Measurements from ENCODE around the gene ACACB. TPM values are rescaled to one million over a fixed set of nuclear protein-coding genes. Genes with fewer than 3 reads are reported as not detected.

The ACACB gene
- total RNA-seq, 1 experiment from 2014 or later: 6.6 TPM

DNA sequence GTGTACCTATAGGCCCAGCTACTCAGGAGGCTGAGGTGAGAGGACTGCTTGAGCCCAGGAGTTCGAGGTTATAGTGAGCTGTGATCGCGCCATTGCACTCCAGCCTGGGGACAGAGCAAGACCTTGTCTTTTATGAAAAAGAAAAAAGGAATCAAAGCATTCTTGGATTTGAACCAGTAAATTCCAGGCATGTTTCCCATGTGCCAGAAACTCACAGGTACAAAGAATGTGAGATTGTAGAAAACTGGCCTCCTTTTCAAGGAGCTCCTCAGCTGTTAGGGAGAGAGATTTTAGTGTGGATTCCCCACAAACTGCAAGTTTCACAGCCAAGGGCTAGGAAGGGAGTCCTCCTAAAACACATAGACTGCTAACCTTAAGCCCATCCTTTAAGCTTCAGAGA, 97.7 kb downstream of the ACACB start:
- no peak for DNase-seq (ENCODE audit: low read depth)

DNA sequence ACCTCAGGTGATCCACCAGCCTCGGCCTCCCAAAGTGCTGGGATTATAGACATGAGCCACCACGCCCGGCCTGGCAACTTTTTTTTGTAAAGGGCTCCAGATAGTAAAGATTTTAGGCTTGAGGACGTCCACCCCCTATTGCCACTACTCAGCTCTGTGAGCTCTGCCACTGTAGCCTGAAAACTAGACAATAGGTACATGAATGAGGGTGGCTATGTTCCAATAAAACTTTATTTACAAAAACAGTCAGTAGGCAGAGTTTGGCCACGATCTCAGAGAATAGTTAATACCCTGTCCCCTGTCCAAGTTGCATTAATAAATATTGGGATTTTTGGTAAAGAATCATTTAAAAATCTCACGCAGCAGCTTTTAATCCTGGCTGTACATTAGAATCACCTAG, 102.6 kb downstream of the ACACB start:
- DNase-seq (ENCODE audit: low read depth): no peak

DNA sequence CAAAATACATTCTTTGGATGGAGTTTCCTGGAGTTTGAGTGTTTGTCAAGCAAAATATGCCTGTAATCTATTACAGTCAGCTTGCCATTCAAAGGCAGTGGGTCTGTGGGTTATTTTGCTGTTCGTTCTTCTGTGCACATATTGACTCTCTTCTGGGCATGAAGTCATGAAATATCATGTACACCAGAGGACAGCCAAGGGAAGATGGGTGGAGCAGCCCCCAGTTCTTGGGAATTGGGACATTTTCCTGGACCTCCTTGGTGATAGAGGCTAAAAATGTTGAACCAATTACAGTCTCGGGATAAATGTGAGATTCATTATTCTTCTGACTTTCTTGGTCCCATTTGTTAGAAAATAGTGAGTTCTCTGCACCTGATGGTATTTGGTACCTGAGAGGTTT, 103.6 kb downstream of the ACACB start:
- no peak for DNase-seq (ENCODE audit: low read depth)

DNA sequence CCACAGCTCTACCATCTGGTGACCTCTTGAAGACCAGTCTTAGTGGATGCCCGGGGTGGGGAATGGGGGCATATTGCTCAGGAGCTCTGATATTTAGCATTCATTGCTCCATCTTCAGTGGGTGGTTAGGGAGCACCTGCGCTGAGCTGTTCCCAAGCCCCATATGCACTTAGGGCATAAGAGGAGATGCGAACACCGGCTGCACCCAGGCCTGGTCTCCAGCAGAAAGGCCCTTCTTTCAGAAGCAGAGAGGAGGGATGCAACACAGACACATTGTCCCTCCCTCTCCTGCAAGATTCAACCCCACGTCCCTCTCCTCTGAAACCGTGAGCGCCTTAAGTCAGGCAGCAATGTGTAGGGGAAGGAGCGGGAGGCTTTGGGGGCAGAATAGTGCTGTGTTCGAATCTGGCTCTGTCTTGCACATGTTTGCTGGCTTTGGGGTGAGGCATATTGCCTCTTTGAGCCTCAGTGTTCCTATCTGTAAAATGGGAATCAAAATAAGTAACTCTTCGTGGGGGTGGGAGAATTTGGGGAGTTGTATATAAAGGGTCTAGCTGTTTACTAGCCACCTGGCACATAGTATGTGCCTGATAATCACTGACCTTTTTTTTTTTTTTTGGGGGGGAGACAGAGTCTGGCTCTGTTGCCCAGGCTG, 105.0 kb downstream of the ACACB start:
- DNase-seq (ENCODE audit: low read depth): no peak

DNA sequence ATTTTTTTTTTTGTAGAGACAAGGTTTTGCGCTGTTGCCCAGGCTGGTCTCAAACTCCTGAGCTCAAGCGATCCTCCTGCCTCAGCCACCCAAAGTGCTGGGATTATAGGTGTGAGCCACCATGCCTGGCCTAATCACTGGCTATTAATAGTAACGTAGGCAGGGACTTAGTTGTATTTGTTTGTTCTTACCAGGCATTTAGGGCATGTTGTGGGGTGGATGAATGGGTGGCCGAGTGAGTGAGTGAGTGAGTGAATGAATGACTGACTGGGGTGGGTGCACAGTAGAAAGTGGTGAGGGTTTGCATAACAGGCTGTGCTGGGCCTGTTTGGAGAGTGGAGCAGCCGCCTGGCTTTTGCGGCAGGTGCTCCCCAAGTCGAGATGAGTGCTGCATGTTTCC, 105.7 kb downstream of the ACACB start:
- no peak for DNase-seq (ENCODE audit: low read depth)

DNA sequence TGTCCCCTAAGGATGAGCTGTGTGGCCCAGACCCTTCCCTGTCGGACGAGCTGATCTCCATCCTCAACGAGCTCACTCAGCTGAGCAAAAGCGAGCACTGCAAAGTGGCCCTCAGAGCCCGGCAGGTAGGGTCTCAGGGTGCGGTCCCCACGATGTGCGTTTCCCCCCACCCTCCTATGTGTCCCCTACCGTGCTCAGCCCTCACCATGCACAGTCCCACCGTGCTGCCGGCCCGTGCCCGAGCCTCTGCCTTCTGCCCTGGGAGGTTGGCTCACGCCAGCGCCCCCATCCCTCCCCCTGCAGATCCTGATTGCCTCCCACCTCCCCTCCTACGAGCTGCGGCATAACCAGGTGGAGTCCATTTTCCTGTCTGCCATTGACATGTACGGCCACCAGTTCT, 106.1 kb downstream of the ACACB start:
- DNase-seq (ENCODE audit: low read depth): no peak

DNA sequence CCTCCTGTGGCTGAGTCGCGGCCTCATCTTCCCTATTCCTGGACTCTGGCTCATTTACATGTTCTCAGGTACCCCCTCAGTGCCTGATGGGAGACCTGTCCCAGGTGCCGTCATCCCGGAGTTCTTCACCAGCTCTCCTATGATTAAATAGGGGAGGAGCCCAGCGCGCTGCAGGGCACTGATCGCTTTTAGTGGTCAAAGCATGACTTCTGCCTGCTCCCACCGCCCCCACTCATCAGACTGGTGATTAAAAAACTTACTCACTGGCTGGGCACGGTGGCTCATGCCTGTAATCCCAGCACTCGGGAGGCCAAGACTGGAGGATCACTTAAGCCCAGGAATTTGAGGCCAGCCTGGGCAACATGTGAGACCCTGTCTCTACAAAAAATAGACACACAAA, 106.8 kb downstream of the ACACB start:
- no peak for DNase-seq (ENCODE audit: low read depth)

DNA sequence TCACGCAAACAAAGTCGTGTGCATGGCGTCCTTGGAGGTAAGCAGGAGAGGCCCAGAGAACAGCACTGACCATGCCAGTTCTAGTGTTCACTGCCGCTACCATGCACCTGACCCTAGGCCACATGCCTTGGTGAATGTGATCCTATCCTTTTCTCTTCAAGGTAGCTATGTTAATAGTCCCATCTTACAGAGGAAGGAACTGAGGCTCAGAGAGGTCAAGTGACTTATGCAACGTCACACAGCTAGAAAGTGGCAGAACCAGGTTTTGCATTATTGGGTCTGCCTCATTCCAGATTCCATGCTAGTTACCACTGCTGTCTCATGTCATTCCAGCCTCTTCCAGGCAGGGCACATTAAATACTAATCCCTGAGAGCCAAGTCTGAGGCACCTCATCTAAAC, 107.5 kb downstream of the ACACB start:
- DNase-seq (ENCODE audit: low read depth): no peak

DNA sequence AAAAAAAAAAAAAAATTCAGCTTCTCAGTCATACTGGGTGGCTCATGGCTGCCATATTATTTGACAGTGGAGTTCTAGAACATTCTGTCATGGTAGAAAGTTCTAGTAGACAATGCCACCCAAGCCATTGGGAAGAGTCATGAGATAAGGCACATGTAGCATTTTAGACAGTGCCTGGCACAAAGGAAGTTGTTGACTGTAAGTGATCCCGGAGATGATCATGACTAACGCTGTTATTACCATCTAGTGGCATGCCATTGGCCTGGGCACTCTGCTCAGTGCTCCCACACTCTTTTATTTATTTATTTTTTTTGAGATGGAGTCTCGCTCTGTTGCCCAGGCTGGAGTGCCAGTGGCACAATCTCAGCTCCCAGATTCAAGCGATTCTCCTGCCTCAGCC, 112.3 kb downstream of the ACACB start:
- DNase-seq (ENCODE audit: low read depth): peak; percentile 8

DNA sequence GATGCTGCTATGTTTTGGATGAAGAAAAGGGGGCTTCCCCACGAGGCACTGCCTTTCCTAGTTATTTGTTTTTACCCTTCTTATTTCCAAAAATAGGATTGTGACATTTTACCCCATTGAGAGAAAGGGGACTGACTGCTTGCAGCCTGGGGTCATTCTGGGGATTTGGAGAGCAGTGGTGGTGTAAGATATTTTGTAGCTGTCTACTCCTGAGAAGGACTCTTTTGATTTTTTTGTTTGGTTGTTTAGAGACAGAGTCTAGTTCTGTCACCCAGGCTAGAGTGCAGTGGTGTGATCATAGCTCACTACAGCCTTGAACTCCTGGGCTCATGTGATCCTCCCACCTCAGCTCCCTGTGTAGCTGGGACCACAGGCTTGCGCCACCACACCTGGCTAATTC, 113.8 kb downstream of the ACACB start:
- DNase-seq (ENCODE audit: low read depth): no peak

DNA sequence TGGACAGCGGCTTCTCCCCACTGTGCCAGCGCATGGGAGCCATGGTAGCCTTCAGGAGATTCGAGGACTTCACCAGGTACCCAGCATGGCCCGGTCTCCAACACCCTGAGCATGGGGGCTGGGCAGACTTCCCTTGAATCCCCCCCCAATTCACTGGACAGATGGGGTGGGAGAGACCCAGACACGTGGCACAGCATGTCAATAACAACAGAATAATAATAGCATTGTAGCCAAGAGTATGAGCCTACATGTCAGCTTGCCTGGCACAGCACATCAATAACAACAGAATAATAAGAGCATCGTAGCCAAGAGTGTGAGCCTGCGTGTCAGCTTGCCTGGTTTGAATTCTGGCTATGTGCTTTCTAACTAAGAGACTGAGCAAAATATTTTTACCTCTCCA, 116.3 kb downstream of the ACACB start:
- DNase-seq (ENCODE audit: low read depth): no peak

DNA sequence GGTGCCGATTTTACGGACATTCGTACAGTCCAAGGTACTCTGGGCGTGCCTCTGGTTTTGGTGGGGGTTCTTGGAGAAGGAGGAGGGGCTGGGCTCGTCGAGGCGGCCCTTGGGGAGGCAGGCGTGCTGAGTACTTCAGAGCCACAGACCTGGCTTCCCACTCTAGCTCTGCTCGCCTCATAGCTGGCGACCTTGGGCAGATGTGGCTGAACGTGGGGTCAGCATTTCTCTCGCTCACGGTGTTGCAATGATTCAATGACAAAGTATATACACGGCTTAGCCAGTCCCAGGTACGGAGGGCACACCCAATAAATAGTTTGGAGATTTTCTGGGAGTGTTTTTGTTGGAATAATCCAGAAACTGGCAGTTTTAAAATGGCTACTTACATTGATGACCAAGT, 117.6 kb downstream of the ACACB start:
- no peak for DNase-seq (ENCODE audit: low read depth)

DNA sequence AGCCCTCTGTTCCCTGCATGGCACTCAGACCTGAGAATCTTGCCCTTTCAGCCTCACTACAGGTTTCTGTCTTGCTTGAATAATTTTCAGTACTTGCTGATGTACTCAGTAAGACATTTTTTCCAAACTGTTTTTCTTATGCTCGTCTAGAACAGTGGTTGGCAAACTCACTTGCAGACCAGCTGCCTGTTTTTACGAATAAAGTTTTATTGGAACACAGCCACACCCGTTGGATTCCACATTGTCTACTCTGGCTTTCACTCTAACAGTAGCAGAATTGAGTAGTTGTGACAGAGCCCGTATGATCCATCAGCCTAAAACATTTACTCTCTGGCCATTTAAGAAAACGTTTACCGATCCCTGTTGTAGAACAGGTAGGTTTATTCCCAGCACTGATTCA, 119.9 kb downstream of the ACACB start:
- DNase-seq (ENCODE audit: low read depth): no peak

DNA sequence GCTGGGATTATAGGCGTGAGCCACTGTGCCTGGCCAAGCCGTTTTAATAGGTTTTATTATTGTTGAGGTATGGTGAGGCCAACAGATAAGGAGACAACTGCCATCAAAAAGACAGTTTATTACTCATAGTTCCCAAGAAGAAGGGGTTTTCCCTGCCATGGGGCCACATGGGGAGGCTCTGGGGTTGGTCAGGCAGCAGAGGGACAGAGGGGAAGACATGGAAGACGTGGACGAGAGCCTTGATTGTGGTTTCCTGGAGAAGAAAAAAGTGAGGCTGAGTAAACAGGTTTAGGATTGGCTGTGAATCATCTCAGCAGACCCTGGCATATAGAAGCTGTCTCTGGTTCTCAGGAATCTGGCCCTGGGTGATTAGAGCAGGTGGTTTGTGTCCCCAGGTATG, 122.8 kb downstream of the ACACB start:
- DNase-seq (ENCODE audit: low read depth): peak; percentile 12

DNA sequence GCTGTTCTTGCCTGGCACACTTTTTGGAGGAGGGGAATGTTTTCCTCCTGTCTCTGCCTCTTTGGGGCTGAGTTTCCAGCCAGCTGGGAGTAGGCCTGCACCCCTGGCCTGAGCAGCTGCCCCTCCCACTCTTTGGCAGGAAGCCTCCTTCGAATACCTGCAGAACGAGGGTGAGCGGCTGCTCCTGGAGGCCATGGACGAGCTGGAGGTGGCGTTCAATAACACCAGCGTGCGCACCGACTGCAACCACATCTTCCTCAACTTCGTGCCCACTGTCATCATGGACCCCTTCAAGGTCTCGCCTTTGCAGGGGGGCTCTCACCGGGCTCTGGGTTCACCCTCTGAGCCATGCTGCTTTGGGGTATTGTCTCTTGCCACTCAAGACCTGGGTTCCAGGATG, 123.3 kb downstream of the ACACB start:
- no peak for DNase-seq (ENCODE audit: low read depth)

DNA sequence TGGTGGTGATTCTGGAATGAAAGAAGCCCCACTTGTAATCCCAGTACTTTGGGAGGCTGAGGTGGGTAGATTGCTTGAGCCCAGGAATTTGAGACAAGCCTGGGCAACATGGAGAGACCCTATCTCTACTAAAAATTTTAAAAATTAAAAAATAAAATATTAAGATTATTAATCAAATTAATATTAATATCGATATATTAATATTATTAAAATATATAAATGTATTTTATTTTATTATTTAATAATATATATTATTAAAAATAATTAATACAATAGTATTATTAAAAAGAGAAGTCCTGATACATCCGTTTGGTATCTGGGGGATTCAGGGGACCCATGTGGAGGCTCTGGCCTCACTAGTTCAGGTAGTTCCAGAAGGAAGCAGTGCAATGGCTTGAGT, 124.0 kb downstream of the ACACB start:
- DNase-seq (ENCODE audit: low read depth): no peak

DNA sequence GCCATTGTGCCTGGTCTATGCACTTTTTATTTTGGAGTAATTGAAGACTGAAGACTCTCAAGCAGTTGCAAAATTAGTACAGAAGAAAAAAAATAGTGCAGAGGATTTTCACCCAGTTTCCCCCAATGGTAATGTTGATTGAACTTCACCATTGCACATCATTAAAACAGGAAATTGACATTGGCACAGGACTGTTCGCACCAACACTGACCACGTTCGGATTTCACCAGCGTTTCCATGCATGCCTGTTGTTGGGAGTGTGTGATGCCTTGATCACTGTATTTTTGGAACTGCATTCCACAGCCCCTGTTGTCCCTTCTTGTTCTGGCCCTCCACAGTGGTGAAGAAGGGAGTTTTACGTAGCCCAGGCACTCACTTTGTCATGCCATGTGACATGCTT, 125.5 kb downstream of the ACACB start:
- DNase-seq (ENCODE audit: low read depth): no peak

DNA sequence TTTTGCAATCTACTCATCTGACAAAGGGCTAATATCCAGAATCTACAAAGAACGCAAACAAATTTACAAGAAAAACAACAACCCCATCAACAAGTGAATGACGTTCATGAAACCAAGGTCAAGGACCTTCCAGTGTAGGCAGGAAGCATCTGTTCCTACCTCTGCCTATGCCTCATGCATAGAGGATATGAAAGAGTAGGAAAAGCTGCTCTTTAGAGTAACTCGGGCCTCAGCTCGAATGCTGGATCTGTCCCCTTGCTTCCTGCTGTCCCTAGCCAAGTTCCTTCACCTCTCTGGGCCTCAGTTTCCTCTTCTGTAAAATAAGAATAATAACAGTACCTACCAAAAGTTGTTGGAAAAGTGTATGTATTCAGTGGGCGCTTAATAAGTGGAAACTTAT, 127.7 kb downstream of the ACACB start:
- no peak for DNase-seq (ENCODE audit: low read depth)

DNA sequence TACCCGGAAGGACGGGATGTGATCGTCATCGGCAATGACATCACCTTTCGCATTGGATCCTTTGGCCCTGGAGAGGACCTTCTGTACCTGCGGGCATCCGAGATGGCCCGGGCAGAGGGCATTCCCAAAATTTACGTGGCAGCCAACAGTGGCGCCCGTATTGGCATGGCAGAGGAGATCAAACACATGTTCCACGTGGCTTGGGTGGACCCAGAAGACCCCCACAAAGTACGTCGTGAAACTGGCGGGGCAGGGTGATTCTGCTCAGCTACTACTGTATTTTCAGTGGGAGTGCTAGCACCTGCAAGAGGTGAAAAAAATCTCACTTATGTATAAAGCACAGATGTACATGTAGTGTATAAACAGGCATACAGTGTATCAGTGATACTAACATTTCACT, 129.8 kb downstream of the ACACB start:
- no peak for DNase-seq (ENCODE audit: low read depth)

DNA sequence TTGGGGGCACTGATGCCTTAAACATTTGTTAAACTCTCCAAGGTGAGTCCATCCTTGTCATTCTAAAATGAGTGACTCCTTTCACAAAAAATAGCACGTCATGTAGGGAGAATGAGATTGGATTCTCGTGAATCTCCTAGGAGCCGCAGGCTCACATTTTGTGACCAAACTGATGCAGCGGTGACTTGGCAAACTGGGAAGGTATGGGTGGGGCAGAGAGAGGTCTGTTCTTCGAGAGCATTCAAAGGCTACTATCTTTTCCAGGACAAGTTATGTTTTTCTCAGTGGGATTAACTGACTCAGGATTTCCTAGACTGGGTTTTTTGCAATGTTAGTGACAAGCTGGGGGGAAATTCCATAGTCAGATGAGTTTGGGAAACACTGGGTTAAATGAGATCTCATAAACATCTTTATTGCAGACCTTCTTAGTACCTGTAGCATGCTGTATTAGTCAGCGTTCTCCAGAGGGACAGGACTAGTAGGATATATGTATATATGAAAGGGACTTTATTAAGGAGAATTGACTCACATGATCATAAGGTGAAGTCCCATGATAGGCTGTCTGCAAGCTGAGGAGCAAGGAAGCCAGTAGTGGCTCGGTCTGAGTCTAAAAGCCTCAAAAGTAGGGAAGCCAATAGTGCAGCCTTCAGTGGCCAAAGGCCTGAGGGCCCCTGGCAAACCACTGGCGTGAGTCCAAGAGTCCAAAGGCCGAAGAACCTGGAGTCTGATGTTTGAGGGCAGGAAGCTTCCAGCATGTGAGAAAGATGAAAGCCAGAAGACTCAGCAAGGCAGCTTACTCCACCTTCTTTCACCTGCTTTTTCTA, 131.7 kb downstream of the ACACB start:
- DNase-seq (ENCODE audit: low read depth): no peak

DNA sequence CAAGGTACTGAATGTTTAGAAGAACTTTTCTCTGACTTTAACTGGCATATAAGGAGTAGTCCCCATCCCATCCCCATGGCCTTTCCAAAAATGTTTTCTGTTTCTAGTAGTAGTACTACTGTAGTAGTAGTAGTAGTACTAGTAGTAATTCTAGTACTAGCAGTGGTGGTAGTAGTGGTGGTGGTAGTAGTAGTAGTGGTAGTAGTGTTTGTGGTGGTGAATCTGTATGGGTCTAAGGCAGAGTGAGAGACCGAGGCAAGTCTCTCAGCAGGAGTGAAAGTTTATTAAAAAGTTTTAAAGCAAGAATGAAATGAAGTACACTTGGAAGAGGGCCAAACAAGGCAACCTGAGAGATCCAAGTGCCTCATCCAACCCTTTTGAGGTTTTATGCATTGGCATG, 134.1 kb downstream of the ACACB start:
- DNase-seq (ENCODE audit: low read depth): no peak

DNA sequence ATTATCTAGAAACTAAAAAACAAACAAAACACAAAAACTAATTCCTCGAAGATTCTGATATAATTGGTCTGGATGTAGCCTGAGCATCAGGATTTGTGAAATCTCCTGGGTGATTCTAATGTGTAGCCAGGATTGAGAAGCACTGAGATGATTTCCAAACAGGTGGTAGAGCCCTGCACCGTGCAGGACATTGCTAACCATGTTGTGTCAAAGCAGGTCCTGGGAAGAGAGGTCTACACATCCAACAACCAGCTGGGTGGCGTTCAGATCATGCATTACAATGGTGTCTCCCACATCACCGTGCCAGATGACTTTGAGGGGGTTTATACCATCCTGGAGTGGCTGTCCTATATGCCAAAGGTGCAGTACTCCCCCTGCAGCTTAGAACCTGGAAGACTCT, 136.4 kb downstream of the ACACB start:
- DNase-seq (ENCODE audit: low read depth): no peak

DNA sequence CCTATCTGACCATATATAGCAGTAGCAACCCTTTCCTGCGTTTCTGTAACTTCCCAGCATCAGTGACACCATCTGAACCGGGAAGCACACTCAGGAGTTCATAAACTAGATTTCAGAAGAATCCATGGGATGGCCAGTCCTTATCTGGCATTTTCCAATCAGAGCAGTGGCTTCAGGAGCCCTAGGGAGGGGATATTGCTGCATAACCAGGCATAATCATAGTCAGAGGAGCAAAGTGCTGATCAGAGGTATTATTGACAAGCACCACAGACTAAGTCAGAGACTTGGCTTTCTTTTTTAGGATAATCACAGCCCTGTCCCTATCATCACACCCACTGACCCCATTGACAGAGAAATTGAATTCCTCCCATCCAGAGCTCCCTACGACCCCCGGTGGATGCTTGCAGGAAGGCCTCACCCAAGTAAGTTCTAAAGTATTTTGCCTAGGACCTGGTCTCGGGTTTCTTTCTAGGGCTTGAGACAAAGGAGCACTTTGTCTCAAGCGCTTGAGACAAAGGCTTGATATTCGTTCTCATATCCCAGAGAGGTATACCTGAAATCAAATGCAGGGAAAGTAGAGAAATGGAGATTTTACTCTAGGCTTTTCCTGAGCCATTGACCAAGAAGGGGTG, 137.6 kb downstream of the ACACB start:
- DNase-seq (ENCODE audit: low read depth): no peak

Data from M059J (cell line).